GM19397 (cell line): ENCODE data around the gene PHC2.

Experiments used
- ATAC-seq: cut with Tn5 transposase; IDR thresholded peaks from one replicate; pipeline ENCODE4 v1.9.1; 2021; ENCODE audit warnings: mild to moderate bottlenecking, moderate library complexity; ENCODE audit not compliant: unreplicated experiment

Gene PHC2

DNA sequence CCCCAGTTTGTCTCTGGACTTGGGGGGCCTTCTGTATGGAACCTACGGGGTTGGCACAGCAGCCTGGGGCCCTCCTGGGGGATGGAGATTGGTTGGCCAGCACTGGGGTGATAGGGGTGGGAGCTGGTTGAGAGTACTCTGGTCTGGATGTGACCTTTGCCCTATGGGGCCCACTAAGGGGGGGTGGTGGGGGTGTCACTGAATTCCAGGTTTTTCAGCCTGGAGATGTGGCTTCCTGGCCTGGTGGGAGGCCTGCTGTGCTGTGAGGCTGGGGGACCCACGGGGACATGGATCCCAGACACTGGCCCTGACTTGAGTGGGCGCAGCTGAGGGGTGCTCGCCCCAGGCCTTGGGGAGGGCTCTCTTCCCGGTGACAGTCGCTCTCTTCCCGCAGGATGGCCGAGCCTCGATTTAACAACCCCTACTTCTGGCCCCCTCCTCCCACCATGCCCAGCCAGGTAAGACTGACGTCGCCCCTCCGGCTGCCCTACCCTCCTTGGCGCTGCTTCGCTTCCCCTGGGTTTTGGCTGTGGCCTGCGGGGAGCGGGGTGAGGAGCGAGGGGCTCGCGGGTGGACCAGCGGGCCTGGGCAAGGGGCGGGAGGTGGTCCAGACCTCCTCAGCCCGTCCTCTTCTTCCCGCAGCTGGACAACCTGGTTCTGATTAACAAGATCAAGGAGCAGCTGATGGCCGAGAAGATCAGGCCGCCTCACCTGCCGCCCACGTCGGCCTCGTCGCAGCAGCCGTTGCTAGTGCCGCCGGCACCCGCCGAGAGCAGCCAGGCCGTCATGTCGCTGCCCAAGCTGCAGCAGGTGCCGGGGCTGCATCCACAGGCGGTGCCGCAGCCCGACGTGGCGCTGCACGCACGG lies 155.0 kb downstream of the PHC2 start:
- ATAC-seq: no peak

DNA sequence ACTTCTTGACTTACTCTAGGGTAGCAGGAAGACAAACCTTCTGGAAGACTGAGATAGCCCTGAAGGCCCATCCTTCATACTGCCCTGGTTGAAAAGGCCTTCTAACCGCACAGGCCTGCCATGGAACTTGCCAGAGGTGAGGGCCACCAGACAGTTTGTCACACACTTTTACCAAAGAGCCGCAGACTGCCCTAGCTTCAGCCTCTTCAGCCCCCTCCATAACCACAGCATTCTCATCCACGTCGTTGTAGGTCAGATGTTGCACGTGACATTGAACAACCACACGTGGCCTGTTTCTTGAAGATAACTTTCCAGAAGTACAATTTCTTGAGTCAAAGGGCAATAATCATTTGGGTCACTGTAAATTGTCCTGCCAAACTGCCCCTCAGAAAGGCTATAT lies 155.7 kb downstream of the PHC2 start:
- ATAC-seq: no peak

DNA sequence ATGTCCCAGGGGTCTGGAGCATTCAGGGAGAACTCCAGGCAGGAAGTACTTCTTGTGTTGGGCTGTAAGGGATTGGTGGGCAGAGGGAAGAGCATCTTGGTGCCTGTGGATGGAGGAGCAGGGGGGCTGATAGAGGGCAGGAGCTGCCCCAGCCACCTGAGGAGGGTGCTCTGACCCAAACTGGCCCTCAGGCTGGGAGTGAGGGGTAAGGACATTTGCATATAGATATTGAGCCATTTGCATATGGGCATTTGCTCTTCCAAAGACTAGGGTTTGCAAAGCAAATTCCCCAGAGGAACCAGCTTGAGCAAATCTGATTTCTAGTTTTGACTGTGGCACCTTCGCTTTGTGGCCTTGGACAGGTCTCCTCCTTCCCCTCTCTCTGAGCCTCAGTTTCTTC lies 156.4 kb downstream of the PHC2 start:
- ATAC-seq: no peak

DNA sequence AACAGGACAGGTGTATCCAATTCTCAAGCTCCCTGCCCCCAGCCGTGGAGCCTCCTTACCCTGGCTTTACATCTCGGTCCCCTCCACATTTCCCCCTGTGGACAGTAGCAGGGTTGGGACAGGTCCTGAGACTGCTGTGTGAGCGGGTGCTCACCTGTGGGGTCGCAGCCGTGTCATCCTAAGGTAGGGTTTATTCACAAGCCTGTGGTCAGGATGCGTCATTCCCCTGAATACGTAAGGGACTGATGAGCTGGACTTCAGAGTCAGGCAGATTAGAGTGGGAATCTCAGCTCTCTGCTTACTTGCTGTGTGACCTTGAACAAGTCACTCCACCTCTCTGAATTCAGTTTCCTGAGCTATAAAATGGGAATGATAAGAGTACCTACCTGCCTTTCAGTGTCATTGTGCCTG lies 156.9 kb downstream of the PHC2 start:
- ATAC-seq: no peak
